Left renal cortex interstitium (tissue), 4 donors: Measurements from ENCODE around the gene STXBP1. TPM values are rescaled to one million over a fixed set of nuclear protein-coding genes. Genes with fewer than 3 reads are reported as not detected.
A peak's percentile ranks its signal among the peaks of the same experiment; 100 is the strongest.

Experiments
- DNase-seq, 4 donors: peaks; one replicate each; pipeline ENCODE4 v3.0.0-alpha.2; 2013; ENCODE audit warnings: low read depth in 4 of 4, low spot score in 2 of 4, missing footprints in 1 of 4
- polyA plus RNA-seq, 4 donors: library from polyadenylated mRNA; unstranded; fragments of 120-200 nt; gene quantifications; one replicate each; pipeline ENCODE4 v1.2.1, GENCODE V29; 2013; ENCODE audit not compliant: insufficient read length in 4 of 4

The STXBP1 gene
- polyA plus RNA-seq, 4 donors: 23.6 to 38.6 (median 31.6) TPM

GRCh38 chr9:127730262-127730661 lies 118.2 kb downstream of the STXBP1 start:
- DNase-seq: no peak

GRCh38 chr9:127730799-127731410 lies 118.8 kb downstream of the STXBP1 start:
- no peak for DNase-seq

GRCh38 chr9:127731938-127732337 lies 119.9 kb downstream of the STXBP1 start:
- DNase-seq: no peak

- DNase-seq: no peak
Measured at GRCh38 chr9:127732444-127732843, 120.4 kb downstream of the STXBP1 start.

GRCh38 chr9:127733614-127734013 lies 121.5 kb downstream of the STXBP1 start:
- no peak for DNase-seq

- DNase-seq: no peak
Measured at GRCh38 chr9:127734247-127734746, 122.2 kb downstream of the STXBP1 start.

- peak; percentile 86 to 96 (median 94) for DNase-seq
Measured at GRCh38 chr9:127734747-127735529, 122.9 kb downstream of the STXBP1 start, which contains the start of gene TOR2A. Gene TOR2A (minus strand): TSS chr9:127735294. CDS start chr9:127735270, 24 bp downstream.

GRCh38 chr9:127735530-127736185 lies 123.6 kb downstream of the STXBP1 start:
- DNase-seq: no peak

GRCh38 chr9:127738666-127739065 lies 126.6 kb downstream of the STXBP1 start:
- no peak for DNase-seq

GRCh38 chr9:127739614-127740330 lies 127.7 kb downstream of the STXBP1 start:
- DNase-seq: no peak

GRCh38 chr9:127741831-127742434 lies 129.9 kb downstream of the STXBP1 start:
- peak in 1 of 4 donors; percentile 52 for DNase-seq

Other genes starting within 250 kb of the STXBP1 start
- gene SLC2A8, start 215.1 kb upstream of the STXBP1 start, polyA plus RNA-seq: 10 to 100 TPM; 13.9 to 31.6 (median 22.1) TPM
- gene ZNF79, start 187.9 kb upstream of the STXBP1 start, polyA plus RNA-seq: 1 to 10 TPM; 7.0 to 7.7 (median 7.1) TPM
- gene RPL12, start 160.9 kb upstream of the STXBP1 start, polyA plus RNA-seq: 1,000 to 10,000 TPM; 1,443 to 1,801 (median 1,637) TPM
- 10 to 100 TPM; 14.2 to 26.1 (median 19.1) TPM for gene LRSAM1, start 160.8 kb upstream of the STXBP1 start, polyA plus RNA-seq
- 1 to 10 TPM; 2.6 to 7.7 (median 5.4) TPM for gene CFAP157, start 94.7 kb downstream of the STXBP1 start, polyA plus RNA-seq
- 10 to 100 TPM in 3 of 4 donors, 1 to 10 TPM in 1; 7.4 to 21.6 (median 14.2) TPM for gene PTRH1, start 103.4 kb downstream of the STXBP1 start, polyA plus RNA-seq
- gene TTC16, start 103.8 kb downstream of the STXBP1 start, polyA plus RNA-seq: under 1 TPM; 0.20 to 0.30 (median 0.27) TPM
- 10 to 100 TPM; 13.7 to 21.6 (median 16.8) TPM for gene TOR2A, start 123.0 kb downstream of the STXBP1 start, polyA plus RNA-seq
- gene SH2D3C, start 166.4 kb downstream of the STXBP1 start, polyA plus RNA-seq: 10 to 100 TPM; 13.8 to 18.6 (median 16.0) TPM
- gene CDK9, start 173.8 kb downstream of the STXBP1 start, polyA plus RNA-seq: 10 to 100 TPM; 63.5 to 84.3 (median 72.4) TPM
- 10 to 100 TPM; 40.7 to 55.2 (median 48.9) TPM for gene FPGS, start 190.6 kb downstream of the STXBP1 start, polyA plus RNA-seq
- 100 to 1,000 TPM in 1 of 4 donors, 10 to 100 TPM in 3; 74.4 to 112 (median 80.8) TPM for gene ENG, start 242.4 kb downstream of the STXBP1 start, polyA plus RNA-seq